Peyer's patch (tissue), 4 donors: ENCODE data around the gene RERE. TPM values are rescaled to one million over a fixed set of nuclear protein-coding genes. Genes with fewer than 3 reads are reported as not detected.

ENCODE experiments used
- DNase-seq, 3 donors: peaks; one replicate each; pipeline ENCODE4 v3.0.0-alpha.2; 2017 to 2019
- H3K27ac ChIP-seq, 4 donors: fragments of 200-600 bp; sonication (generic); one replicate each; pipeline ENCODE4 v1.5.1; 2016 to 2019
- H3K27me3 ChIP-seq, 2 donors: fragments of 200-600 bp; sonication (generic); one replicate each; pipeline ENCODE4 v1.5.1; 2019
- H3K36me3 ChIP-seq, 3 donors: fragments of 200-600 bp; sonication (generic); one replicate each; pipeline ENCODE4 v1.5.1; 2016 to 2019
- H3K4me1 ChIP-seq, 4 donors: fragments of 200-600 bp; sonication (generic); one replicate each; pipeline ENCODE4 v1.5.1; 2016 to 2019
- H3K4me3 ChIP-seq, 4 donors: fragments of 200-600 bp; sonication (generic); 1 replicate in 3 of 4; 2 replicates in 1 of 4; pipeline ENCODE4 v1.5.1; 2016 to 2019; ENCODE audit warnings: mild to moderate bottlenecking in 1 of 4
- H3K9me3 ChIP-seq, 4 donors: fragments of 200-600 bp; sonication (generic); one replicate each; pipeline ENCODE4 v1.5.1; 2016 to 2019; ENCODE audit warnings: mild to moderate bottlenecking in 1 of 4
- POLR2A ChIP-seq, 2 donors: fragments of 450-650 bp; IDR thresholded peaks; one replicate each; pipeline ENCODE4 v1.5.1; 2017; ENCODE audit warnings: antibody characterized with exemption in 2 of 2, mild to moderate bottlenecking in 2 of 2, moderate library complexity in 2 of 2
- total RNA-seq, 4 donors: library from RNA; depleted of rRNA; stranded (reverse); fragments of >200 nt; gene quantifications; one replicate each; pipeline ENCODE4 v1.1.0, GENCODE V29; 2016
- TF ChIP-seq, protein P1 (sequence below), 6 experiments: fragments of 450-650 bp in 4 of 6; fragments of 200-600 bp in 2 of 6; sonication (generic) in 1 of 6; IDR thresholded peaks; one replicate each; pipeline ENCODE4 v1.5.1; 2017 to 2019; ENCODE audit warnings: antibody characterized with exemption in 6 of 6, mild to moderate bottlenecking in 3 of 6, moderate library complexity in 1 of 6

The RERE gene
- total RNA-seq, 4 donors from 2014 or later, result 98.5 to 528 (median 110) TPM

DNA sequence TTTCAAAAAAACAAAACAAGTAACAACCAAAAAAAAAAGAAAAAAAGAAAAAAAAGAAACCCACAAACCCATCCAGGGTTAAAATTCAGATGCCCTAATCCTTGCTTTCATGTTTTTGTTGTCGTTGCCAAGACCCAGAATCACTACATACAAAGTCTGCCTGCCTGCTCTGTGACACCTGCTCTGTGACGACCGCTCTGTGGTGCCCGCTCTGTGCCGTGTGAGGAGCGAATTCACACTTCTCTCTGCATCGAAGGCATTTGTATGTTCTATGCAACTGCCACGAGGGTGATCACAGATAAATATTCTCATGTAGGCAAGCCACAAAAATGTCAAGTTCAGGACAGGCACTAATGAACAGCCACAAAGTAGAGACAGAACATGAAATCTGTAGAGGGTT is 321.0 kb downstream of the RERE start:
- Histone ChIP-seq H3K36me3 (peaks cover 0 to 25% (median 0%) of the 10 kb centered on the region in 3 donors), H3K27me3 (no peaks in the 10 kb centered on the region), H3K4me1 (peaks cover 0 to 5% (median 0%) of the 10 kb centered on the region in 4 donors), H3K4me3 (no peak overlapping the region), H3K9me3 (no peaks in the 10 kb centered on the region), H3K27ac (peak overlapping the region; percentile 21 to 56 (median 26))
- no peak for TF ChIP-seq POLR2A (IDR thresholded peaks at IDR 0.05)
- TF ChIP-seq, protein P1, sequence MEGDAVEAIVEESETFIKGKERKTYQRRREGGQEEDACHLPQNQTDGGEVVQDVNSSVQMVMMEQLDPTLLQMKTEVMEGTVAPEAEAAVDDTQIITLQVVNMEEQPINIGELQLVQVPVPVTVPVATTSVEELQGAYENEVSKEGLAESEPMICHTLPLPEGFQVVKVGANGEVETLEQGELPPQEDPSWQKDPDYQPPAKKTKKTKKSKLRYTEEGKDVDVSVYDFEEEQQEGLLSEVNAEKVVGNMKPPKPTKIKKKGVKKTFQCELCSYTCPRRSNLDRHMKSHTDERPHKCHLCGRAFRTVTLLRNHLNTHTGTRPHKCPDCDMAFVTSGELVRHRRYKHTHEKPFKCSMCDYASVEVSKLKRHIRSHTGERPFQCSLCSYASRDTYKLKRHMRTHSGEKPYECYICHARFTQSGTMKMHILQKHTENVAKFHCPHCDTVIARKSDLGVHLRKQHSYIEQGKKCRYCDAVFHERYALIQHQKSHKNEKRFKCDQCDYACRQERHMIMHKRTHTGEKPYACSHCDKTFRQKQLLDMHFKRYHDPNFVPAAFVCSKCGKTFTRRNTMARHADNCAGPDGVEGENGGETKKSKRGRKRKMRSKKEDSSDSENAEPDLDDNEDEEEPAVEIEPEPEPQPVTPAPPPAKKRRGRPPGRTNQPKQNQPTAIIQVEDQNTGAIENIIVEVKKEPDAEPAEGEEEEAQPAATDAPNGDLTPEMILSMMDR (IDR thresholded peaks at IDR 0.05), result no peak
- no peak for DNase-seq

DNA sequence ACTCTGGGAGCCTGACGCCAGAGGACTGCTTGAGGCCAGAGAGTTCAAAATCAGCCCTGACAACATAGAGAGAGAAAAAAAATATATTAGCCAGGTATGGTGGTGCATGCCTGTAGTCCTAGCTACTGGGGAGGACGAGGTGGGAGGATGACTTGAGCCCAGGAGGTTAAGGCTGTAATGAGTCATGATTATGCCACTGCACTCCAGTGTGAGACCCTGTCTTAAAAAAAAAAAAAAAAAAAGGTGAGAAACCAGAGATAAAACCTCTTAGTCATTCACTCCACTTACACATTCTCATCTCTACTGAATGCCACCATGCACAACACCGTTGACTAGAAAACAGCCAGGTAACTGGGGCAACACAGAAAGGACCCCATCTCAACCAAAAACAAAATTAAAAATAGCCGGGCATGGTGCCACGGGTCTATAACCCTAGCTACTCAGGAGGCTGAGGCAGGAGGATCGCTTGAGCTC is 321.5 kb downstream of the RERE start:
- Histone ChIP-seq H3K36me3 (peaks cover 0 to 25% (median 0%) of the 10 kb centered on the region in 3 donors), H3K27ac (peak overlapping the region in 1 of 4 donors; percentile 56), H3K4me3 (no peak overlapping the region), H3K27me3 (no peaks in the 10 kb centered on the region), H3K9me3 (no peaks in the 10 kb centered on the region), H3K4me1 (peaks cover 0 to 5% (median 0%) of the 10 kb centered on the region in 4 donors)
- no peak for DNase-seq
- TF ChIP-seq, protein P1 (IDR thresholded peaks at IDR 0.05), result no peak

DNA sequence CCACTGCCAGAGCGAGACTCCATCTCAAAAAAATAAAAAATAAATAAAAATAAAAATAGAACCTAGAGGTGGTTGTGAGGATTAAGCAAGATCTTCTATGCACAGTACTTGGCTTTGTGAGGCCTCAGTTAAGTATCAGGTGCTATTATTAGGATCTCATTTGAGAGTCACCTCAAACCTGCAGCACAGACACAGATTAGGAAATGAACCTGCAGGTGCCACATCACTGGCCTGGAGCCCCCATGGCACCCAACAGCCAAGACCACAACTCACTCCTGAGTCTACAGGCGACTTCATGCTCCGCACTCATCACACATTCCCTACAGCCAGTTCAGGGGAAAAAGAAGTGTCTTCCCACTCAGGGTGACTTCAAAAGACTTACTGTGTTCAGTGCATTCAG is 322.8 kb downstream of the RERE start:
- TF ChIP-seq POLR2A (IDR thresholded peaks at IDR 0.05), result no peak
- TF ChIP-seq, protein P1 (IDR thresholded peaks at IDR 0.05), result no peak
- no peaks in the 10 kb centered on the region for H3K27me3 ChIP-seq
- no peak overlapping the region for H3K27ac ChIP-seq
- DNase-seq, result no peak
- no peaks in the 10 kb centered on the region for H3K9me3 ChIP-seq
- no peak overlapping the region for H3K4me3 ChIP-seq
- peaks cover 0 to 5% (median 0%) of the 10 kb centered on the region in 4 donors for H3K4me1 ChIP-seq
- H3K36me3 ChIP-seq, result peaks cover 0 to 25% (median 0%) of the 10 kb centered on the region in 3 donors

DNA sequence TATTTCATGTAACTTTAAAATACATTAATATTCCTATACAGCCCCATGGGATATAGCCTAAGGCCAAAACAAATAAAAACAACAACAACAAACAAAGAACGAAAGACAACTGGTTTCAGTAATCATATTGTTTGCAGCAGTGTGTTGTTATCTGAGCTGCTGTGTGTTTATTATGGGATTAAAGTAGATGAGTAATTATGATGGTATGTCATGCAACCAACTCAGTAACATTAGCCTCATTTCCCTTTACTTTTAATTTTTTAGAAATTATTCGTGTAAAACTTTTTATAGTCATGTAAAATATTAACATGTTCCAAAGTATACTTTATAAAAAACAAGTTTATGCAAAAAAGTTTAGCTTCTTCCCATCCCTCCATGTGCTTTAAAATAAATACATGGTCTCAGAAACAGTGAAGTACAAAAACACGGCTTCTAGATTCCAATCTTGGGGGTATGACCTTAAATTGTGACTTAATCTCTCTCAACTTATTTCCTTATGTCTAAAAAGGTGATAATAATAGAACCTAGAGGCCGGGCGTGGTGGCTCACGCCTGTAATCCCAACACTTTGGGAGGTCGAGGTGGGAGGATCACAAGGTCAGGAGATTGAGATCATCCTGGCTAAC is 323.4 kb downstream of the RERE start:
- no peaks in the 10 kb centered on the region for H3K9me3 ChIP-seq
- TF ChIP-seq POLR2A (IDR thresholded peaks at IDR 0.05), result no peak
- TF ChIP-seq, protein P1 (IDR thresholded peaks at IDR 0.05), result no peak
- H3K27me3 ChIP-seq, result no peaks in the 10 kb centered on the region
- DNase-seq, result no peak
- H3K36me3 ChIP-seq, result peaks cover 0 to 25% (median 0%) of the 10 kb centered on the region in 3 donors
- no peak overlapping the region for H3K27ac ChIP-seq
- peaks cover 0 to 5% (median 0%) of the 10 kb centered on the region in 4 donors for H3K4me1 ChIP-seq
- no peak overlapping the region for H3K4me3 ChIP-seq

DNA sequence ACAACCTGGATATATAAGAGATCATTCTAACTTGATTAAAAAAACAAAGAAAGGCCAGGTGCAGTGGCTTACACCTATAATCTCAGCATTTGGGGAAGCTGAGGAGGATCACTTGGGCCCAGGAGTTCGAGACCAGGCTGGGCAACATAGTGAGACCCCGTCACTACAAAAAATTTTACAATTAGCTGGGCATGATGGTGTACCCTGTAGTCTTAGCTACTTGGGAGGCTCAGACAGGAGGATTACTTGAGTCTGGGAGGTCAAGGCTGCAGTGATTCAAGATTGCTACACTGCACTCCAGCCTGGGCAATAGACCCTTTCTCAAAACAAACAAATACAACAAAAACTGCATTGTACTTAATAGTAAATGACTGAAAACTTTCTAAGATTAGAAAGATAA is 330.2 kb downstream of the RERE start:
- Histone ChIP-seq H3K4me1 (no peaks in the 10 kb centered on the region), H3K27me3 (no peaks in the 10 kb centered on the region), H3K36me3 (no peaks in the 10 kb centered on the region), H3K9me3 (no peaks in the 10 kb centered on the region), H3K4me3 (no peak overlapping the region), H3K27ac (no peak overlapping the region)
- no peak for TF ChIP-seq POLR2A (IDR thresholded peaks at IDR 0.05)
- TF ChIP-seq, protein P1 (IDR thresholded peaks at IDR 0.05), result no peak
- DNase-seq, result no peak
